ENCODE data around the gene AK2.
"Not testable (repeated sequence)": the region's sequence is repeated elsewhere in the genome, so short reads cannot be mapped to it uniquely, and the experiment has no call there.

AK2 gene

GRCh38 chr1:33050221-33051076 is 13.8 kb upstream of the AK2 start:
- no peak for DNase-seq

GRCh38 chr1:33049371-33049770 is 12.7 kb upstream of the AK2 start:
- DNase-seq: no peak

- DNase-seq: no peak
These were observed 11.7 kb upstream of the AK2 start for GRCh38 chr1:33048426-33048825.

DNA sequence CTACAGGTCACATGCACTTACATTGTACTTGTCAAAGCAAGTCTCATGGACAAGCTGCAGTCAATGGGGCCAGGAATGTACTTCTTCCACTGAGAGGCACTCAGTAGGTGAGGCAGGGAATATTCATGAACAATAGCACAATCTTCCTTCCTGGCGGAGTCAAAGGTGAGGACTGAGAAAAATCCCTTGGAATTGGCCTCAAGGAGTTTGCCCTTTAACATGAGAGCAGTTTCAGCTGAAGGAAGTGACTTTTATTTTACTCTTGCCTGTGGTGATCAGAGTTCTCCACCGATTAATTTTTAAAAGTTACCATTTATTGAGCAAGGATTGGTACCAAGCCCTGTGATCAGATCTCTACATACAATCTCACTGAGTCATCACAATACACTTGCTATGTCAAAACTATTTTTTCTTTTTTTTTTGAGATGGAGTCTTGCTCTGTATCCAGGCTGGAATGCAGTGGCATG is 11.2 kb upstream of the AK2 start:
- no peak for DNase-seq

DNA sequence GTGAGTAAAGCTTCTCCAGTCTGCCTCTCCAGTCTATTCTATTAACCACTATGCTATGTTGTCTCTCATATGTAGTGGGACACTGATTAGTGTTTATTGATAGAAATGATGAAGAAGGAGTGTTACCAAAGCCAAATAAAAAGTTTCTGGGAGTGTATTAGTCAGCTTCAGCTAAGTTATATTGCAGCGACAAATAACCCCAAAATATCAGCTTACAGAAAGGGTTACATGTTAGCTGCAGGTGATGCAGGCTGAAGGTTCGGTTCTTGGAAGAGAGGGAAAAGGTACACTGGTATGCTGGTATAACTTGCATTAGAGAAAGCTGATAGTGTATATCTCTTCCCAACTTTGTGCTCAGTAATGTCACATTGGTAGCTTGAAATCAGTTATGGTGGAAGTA is 10.6 kb upstream of the AK2 start:
- DNase-seq: no peak

DNA sequence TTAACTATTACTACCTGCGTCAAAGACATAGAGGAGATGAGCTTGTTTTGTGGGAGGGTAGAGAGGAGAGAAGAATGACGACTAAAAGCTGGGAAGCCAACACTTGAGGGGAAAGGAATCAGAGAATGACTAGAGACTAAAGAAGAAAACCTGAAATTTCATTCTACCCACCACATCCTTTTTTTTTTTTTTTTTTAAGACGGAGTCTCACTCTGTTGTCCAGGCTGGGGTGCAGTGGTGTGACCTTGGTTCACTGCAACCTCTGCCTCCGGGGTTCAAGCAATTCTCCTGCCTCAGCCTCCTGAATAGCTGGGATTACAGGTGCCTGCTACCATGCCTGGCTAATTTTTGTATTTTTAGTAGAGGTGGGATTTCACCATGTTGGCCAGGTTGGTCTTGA is 9.6 kb upstream of the AK2 start:
- DNase-seq: not testable (repeated sequence)

DNA sequence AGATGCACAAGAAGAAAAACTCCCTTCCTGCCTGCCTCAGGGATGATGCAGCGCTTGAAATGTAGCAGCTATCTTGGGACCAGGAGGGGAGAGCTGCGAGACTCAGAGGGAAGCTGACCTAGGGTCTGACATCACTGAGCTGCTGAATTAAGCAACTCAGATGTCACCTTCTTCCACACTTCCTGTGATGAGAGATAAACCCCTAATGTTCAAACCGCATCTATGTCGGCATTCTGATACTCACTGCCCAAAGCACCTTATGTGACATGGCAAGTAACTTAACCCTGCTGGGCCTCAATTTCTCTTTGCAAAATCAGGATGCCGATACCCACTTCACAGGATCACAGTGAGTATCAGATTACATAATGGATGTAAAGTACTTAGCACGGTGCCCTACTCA is 9.1 kb upstream of the AK2 start:
- peak; percentile 23 for DNase-seq

DNA sequence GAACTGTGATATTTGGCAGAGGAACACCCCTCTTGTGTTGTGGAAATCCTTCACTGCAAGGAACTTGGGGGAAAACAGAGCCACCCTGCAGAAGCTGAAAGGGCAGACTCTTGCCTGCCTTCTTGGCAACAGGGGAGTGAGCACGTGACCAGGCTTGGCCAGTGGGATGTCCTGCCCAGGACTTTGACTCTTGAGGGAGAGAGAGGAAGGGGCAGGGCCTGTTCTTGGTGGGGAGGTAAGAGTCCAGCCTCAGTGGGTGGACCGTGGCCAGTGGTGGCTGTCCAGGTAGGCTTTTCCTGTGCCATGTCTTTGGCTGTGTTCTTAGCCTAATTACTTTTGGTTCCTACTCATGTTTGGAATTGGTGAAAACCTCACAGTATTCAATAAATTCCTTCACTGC is 8.6 kb upstream of the AK2 start:
- no peak for DNase-seq

DNA sequence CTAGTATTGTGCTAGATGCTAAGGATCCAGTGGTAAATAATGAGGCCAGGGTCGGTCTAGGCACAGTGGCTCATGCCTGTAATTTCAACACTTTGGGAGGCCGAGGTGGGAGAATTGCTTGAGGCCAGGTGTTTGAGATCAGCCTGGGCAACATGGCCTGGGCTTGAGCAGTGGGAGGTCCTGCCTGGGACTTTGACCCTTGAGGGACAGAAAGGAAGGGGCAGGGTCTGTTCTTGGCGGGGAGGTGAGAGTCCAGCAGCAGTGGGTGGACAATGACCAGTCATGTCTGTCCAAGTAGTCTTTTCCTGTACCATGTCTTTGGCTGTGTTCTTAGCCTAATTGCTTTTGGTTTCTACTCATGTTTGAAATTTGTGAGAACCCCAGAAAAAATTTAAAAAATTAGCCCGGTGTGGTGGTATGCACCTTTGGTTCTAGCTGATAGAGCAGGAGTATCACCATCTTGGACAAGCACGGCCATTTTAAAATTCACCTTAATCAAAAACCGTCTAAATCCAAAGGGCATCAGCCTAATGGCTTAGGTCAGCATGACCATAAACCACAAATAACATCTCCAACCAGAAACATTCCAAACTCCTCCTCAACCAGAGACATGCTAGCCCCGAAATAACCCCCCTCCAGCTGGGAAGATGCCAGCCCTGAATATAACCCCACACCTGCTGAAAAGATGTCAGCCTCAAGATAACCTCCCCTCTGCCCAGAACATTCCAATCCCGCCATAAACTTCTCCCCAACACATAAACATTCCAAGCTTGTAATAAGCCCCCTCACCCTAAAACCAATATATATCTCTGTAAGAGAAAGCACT is 6.8 kb upstream of the AK2 start:
- no peak for DNase-seq

- no peak for DNase-seq
These were observed 6.1 kb upstream of the AK2 start for GRCh38 chr1:33042831-33043230.

DNA sequence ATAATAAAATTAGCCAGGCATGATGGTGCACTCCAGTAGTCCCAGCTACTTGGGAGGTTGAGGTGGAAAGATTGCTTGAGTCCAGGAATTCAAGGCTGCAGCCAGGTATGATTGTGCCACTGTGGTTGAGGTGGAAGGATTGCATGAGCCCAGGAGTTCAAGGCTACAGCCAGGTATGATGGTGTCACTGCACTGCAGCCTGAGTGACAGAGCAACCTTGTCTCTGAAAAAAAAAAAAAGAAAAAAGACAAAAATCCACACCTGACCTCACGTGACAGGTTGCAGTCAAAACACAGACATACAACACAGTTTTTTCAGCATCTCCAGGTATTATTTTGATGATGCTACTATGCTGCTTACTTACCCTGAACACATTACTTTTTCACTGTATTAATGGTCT is 4.3 kb upstream of the AK2 start:
- DNase-seq: no peak

DNA sequence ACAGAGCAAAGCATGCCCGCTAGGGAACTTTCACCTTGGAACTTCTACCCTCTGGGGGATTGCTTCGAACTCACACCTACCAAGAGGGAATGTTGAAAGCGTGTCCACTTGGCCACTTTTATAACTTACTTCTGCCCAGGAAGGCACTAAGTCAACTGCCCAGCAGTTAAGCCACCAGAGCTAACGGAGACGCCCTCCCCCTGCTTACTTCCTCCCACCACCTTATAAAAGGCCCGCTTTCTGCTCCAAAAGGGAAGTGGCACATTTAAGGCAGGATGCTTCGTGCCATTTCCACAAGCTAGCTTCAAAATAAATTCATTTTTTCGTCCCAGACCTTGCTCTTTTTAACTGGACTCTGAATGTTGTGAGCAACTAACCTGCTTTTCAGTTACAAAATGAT is 3.2 kb upstream of the AK2 start:
- DNase-seq: no peak

- peak; percentile 65 for DNase-seq
These were observed 595 bp downstream of the AK2 start for GRCh38 chr1:33036051-33036525.

DNA sequence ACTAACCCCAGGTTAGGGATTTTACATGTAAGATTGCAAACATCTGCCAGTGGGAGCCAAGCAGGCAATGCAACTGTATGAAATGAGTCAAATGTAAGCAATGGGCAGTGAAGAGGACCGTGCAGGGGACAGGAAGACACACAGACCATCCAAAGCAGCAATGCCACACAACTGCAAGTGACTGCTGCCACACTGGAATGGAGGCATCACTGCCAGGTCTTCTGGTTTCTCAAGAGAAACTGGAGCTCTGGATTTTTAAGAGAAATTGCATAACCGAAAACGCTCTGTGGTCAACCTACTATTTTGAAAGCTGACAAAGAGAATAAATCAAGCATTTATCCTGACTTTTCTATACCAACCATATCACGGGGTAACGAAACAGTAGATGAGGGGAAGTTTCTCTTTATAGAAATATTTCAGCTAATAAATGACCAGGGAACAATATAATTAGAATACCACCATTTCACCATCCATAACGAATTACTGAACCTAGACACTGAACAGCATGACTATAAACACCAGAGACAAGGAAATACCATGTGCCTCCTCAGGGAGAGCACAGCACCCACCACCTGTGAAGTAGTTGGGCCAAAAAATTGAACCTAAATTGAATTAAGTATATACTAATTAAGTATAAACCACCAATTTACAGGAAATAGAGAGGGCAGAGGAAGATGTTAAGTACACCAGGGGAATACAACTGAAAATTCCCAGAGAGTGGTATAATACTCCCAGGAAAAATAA is 4.4 kb downstream of the AK2 start:
- DNase-seq: no peak

GRCh38 chr1:33031506-33031905 is 5.2 kb downstream of the AK2 start:
- no peak for DNase-seq

DNA sequence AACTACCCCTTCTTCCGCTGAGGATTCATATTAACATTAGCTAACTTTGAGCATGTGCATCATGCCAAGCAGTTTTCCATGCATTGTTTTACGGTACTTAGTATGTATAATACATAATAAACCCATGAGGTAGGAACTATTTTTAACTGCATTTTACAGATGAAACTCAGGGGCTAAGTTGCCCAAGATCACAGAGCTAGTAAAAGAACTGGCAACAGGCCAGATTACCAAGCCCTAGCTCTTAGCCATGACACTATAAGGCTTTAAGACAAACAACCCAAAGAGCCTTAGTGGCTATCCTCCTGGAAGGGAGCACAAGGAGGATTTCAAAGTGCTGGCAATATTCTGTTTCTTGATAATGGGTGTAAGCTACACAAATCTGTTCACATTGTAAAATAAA is 6.1 kb downstream of the AK2 start:
- peak; percentile 22 for DNase-seq

DNA sequence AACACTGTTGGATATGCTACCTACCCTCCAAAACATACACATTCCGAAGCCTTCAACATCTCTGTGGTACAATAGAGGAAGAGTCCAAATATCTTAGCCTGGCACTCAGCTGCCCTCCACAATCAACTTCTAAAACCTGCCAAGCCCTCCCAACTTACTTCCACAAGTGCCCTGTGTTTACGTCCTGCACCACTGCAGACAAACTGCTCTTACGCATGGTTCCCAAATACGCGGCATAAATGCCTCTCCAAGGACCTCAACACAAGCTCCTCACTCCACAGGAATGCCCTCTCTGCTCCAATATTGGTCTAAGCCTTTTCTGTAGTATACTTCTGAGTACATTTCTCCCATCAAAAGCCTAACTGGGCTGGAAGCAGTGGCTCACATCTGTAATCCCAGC is 6.8 kb downstream of the AK2 start:
- no peak for DNase-seq

DNA sequence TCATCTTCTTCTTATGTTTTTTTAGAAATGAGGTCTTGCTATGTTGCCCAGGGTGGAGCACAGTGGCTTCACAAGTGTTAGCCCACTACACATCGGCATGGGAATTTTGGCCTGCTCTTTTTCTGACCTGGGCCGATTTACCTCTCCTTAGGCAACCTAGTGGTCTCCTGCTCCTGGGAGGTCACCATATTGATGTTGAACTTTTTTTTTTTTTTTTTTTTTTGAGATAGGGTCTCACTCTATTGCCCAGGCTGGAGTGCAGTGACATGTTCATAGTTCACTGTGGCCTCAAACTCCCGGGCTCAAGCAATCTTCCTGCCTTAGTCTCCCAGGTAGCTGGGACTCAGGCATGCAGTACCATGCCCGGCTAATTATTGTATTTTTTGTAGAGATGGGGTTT is 7.5 kb downstream of the AK2 start:
- DNase-seq: no peak

DNA sequence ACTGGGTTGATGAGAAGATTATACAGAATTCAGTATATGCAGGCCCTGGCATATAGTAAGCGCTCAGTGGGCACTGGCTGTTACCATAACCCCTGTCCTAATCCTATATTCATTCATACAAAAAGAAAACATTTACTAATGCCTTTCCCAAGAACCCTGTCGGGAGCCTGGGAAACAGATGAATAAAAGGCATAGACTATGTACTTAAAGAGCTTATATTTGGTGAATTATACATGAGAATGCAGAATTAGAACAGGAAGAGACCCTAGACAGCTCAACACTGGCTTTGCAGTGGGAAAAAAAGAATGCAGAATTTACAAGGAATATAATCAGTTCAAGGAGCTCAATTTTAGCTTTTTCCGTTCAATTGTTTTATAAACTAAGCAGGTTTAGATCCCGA is 10.9 kb downstream of the AK2 start:
- no peak for DNase-seq

DNA sequence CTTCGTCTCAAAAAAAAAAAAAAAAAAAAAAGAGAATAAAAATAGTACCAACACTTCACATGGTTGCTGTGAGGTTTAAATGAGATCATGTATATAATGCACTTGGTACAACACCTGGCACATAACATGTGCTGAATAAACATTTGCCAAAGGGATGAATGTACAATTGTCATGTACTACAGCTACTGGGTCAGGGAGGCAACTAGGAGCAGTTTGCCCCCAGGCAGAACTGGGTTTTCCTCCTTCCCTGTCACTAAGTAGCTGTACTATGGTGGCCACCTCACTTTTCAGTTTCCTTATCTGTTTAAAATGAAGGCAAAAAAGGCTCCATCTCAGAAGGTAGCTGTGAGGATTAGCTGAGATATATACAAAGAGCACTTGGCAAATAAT is 11.5 kb downstream of the AK2 start:
- DNase-seq: no peak

- DNase-seq: not testable (repeated sequence)
These were observed 12.1 kb downstream of the AK2 start for GRCh38 chr1:33024430-33025179.

DNA sequence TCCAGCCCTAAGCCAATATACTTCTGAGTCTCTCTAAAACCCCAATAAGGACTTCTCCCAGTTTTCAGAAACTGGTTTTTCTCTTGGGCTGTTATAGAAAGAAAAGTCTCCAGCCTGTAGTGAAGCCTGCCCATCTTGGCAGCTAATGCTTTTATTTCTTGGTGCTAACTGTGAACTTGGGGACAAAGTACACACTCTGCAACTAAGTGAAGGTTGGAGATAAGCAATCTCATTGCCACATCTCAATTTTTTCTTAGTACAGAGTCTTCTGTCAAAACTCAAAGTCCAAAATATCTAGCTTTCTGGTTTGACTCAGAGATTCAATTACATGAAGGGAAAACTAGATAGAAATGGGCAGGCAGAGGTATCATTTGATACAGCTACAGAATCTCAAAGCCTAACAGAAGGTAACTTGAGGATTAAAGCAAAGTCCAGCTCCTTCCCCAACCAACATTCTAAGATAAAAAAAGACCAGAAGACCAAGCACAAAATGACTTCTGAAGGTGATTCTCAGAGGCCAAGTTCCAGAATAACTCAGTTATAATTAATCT is 14.0 kb downstream of the AK2 start:
- peak; percentile 67 for DNase-seq
